Activated CD8-positive, alpha-beta memory T cell treated with anti-CD3 and anti-CD28 coated beads for 36 hours (primary cell): Measurements from ENCODE around the gene STUM. TPM values are rescaled to one million over a fixed set of nuclear protein-coding genes. Genes with fewer than 3 reads are reported as not detected.

Experiments
- CTCF ChIA-PET: fragments of 350-600 bp; sonication (Branson Sonifier 250); formaldehyde crosslinking; loops from one replicate; lab custom pipeline; 2021; ENCODE audit warnings: antibody characterized with exemption; lab: Charles Lee
- POLR2A ChIA-PET: fragments of 350-600 bp; sonication (Branson Sonifier 250); formaldehyde crosslinking; loops from one replicate; lab custom pipeline; 2021; ENCODE audit warnings: antibody characterized with exemption; lab: Charles Lee
- total RNA-seq, 2 experiments: library from RNA; stranded (reverse); gene quantifications; one replicate each; pipeline ENCODE4 v1.2.3, GENCODE V29; 2021

The STUM gene
- total RNA-seq, 2 experiments from 2014 or later: not detected

GRCh38 chr1:226639631-226640061 is 91.1 kb downstream of the STUM start:
- CTCF ChIA-PET: interaction anchor here (1.9 kb wide), 1 partner anchor 48 kb away, joined by 4 read pairs; no protein-coding TSS in a partner anchor
- POLR2A ChIA-PET: no interaction called here

DNA sequence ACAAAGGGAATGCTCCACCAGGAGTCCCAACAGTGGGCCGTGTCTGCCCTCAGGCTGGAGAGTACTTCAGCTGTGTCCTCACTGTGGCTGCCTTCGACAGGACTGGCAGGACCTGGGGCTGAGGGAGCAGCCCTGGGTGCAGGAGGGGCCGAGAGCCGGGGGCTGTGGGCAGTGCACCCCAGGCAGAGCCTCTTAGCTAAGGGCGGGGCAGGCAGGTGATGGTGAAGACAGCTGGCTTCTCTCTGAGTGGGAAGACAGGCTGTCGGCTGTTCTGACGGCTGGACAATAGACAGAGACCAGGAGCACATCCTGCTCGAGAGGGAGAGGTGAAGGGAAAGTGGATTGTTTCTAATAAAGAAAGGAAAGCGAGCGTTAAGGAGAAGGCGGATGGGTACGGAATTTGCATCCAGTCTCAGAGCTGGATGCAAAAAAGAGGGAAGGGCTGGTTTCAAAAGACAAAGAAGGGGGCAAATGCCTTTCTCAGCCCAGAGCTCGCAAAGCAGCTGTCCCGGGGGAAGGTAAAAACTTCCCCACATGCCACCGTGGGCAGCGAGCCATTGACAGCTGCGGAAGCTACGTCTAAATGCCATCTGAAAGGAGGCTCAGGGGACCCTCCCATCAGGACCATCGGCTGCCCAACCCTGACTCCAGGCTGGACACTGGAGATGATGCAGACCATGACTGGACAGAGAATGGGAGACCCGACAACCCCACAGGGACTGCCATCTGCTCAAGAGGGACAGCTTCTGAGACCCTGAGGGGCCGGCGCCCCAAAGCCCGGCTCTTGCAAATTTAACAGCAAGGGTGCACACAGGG is 92.0 kb downstream of the STUM start:
- ChIA-PET POLR2A (interaction anchor here (0.6 kb wide), 1 partner anchor 130 kb away, joined by 4 read pairs; no protein-coding TSS in a partner anchor), CTCF (interaction anchor here (1.0 to 1.9 kb wide), 2 partner anchors 10 to 47 kb away, joined by 3 to 4 read pairs; no protein-coding TSS in a partner anchor)

DNA sequence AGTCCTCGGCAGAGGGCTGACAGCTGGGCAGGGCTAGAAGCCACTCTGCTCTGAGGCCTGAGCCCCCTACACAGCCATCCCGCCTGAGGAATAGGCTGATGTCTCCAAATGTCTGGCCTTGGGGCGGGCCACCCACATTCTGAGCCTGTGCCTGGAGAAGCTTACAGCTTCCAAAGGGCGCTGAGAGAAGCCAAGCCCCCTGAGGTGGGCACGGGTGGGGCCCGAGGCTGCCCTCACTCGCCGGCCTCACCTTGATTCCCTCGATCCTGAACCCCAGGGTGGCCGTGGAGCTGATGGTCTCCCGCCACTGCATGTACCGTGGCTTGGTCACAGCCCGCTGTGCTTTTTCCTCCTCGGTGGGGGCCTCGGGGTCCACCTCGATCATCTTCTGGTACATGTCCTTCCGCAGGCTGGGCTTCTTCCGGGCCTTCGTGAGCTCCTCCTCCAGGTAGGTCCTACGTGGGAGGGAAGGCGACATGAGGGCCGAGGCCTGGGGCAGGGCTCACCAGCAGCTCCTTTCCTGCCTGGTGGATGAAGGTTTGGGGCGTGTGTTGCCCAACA is 93.2 kb downstream of the STUM start:
- ChIA-PET CTCF (interaction anchor here (1.0 to 3.8 kb wide), 4 partner anchors 9 to 186 kb away, joined by 3 to 30 read pairs (median 8); no protein-coding TSS in a partner anchor), POLR2A (no interaction called here)

GRCh38 chr1:226642421-226642820 is 93.9 kb downstream of the STUM start:
- CTCF ChIA-PET: interaction anchor here (0.8 to 3.8 kb wide), 8 partner anchors 9 to 185 kb away, joined by 3 to 30 read pairs (median 4); no protein-coding TSS in a partner anchor
- POLR2A ChIA-PET: interaction anchor here (0.9 to 2.4 kb wide), 4 partner anchors 10 to 186 kb away, joined by 3 to 14 read pairs (median 6); no protein-coding TSS in a partner anchor

- CTCF ChIA-PET: interaction anchor here (0.5 to 3.8 kb wide), 11 partner anchors 10 to 205 kb away, joined by 3 to 30 read pairs (median 5); no protein-coding TSS in a partner anchor
- POLR2A ChIA-PET: interaction anchor here (0.9 to 2.4 kb wide), 4 partner anchors 9 to 185 kb away, joined by 3 to 14 read pairs (median 6); no protein-coding TSS in a partner anchor
These were observed 94.6 kb downstream of the STUM start for GRCh38 chr1:226643177-226643576.

- ChIA-PET POLR2A (interaction anchor here (0.6 to 2.4 kb wide), 5 partner anchors 9 to 184 kb away, joined by 3 to 14 read pairs (median 5); no protein-coding TSS in a partner anchor), CTCF (interaction anchor here (0.5 to 3.8 kb wide), 15 partner anchors 11 to 224 kb away, joined by 3 to 30 read pairs (median 4); partner anchors contain the start of gene ITPKB)
These were observed 95.3 kb downstream of the STUM start for GRCh38 chr1:226643611-226644540.

DNA sequence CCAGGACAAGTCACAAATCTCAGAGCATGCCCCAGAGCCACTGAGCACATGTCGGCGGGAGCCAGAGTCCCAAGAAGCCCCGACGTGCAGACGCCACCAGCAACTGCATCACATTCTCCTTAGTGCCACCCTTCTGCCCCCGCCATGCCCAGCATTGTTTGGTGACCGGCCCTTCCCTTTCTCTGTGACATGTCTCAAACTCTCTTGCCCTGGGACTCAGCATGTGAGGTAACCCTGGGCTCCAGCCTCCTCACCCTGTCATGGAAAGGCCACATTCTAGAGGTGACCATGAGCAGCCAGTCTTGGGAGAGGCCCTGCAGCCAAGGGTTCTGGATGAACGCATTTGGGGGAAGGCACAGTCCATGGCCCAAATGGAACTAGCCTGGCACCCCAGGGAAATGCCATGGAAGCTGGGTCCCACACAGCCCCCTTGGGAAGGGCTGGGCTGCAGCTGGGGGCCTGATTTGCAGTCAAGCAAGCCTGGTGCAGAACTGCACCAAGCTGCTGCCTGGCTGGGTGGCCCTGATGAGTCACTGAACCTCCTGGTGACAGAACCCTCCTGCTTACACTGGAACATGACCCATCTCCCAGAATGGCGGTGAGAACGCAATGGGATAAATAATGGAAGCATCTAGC is 96.1 kb downstream of the STUM start:
- ChIA-PET POLR2A (interaction anchor here (0.6 to 2.4 kb wide), 3 partner anchors 8 to 92 kb away, joined by 3 to 14 read pairs (median 3); no protein-coding TSS in a partner anchor), CTCF (interaction anchor here (0.6 to 3.8 kb wide), 9 partner anchors 12 to 224 kb away, joined by 3 to 30 read pairs (median 5); partner anchors contain the start of gene ITPKB)

GRCh38 chr1:226645279-226645976 is 96.9 kb downstream of the STUM start:
- ChIA-PET CTCF (interaction anchor here (2.1 kb wide), 1 partner anchor 19 kb away, joined by 5 read pairs; no protein-coding TSS in a partner anchor), POLR2A (interaction anchor here (1.1 kb wide), 1 partner anchor 91 kb away, joined by 3 read pairs; no protein-coding TSS in a partner anchor)

DNA sequence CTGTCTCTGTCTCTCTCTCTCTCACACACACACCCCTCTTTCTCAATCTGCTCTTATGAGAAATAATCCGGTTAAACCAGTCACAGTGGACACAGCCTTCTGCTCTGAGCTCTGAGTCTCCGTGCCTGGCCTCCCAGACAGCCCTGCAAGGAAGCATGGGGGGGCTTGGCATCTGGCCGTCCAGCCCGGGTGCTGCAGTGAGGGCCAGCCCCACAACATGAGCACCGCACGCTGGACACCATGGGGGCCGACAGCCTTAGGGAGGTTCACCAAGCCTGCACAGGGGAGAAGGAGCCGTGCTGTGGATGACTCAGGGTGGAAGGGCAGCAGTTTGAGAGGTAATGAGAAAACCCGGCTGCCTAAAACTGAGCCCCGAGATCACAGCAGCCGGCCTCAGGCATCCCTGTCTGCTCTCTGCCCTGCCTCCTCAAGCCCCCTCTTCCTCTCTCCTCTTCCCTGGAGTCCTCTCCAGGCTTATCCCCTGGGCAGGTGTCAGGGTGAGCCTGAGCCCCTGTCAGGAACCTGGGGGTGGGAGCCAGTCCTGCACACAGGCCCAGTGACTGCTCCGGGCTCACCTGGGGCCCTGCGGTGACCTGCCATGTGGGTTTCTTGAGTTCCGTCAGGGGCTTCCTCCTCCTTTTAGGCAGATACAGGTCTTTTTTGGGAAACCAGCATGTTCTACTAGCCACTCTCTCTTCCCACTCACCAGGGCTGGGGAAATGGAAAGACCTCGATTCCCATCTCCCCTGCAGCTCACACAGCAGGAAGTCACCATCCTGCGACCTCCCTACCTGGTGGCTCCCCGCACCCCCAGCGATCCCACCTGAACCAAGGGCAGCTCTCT is 97.7 kb downstream of the STUM start:
- CTCF ChIA-PET: no interaction called here
- POLR2A ChIA-PET: interaction anchor here (1.1 kb wide), 1 partner anchor 90 kb away, joined by 3 read pairs; no protein-coding TSS in a partner anchor

GRCh38 chr1:226646870-226647449 is 98.4 kb downstream of the STUM start:
- POLR2A ChIA-PET: no interaction called here
- CTCF ChIA-PET: no interaction called here

DNA sequence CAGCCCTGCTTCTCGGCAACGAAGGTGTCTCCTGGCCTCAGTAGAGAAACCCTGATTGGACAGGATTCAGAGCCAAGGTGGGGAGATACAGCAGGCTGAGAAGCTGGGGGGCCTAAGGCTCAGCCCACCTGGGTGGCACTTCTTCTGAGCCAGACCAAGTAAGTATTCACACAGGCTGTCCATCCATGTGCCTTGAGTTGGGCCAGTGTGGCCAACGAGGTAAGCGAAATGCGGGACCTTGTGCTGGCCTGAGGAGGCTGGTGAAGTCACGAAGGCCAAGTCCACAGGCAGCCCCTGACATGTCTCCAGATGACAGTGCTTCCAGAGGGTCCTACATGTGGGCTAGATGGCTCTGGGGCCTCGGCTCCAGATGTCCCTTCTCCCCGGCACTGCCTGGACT is 99.2 kb downstream of the STUM start:
- POLR2A ChIA-PET: no interaction called here
- CTCF ChIA-PET: interaction anchor here (1.1 to 1.8 kb wide), 2 partner anchors 21 to 215 kb away, joined by 3 to 5 read pairs; no protein-coding TSS in a partner anchor

- ChIA-PET CTCF (interaction anchor here (1.1 to 1.8 kb wide), 4 partner anchors 22 to 214 kb away, joined by 3 to 5 read pairs (median 4); no protein-coding TSS in a partner anchor), POLR2A (no interaction called here)
These were observed 99.9 kb downstream of the STUM start for GRCh38 chr1:226648421-226648820.

DNA sequence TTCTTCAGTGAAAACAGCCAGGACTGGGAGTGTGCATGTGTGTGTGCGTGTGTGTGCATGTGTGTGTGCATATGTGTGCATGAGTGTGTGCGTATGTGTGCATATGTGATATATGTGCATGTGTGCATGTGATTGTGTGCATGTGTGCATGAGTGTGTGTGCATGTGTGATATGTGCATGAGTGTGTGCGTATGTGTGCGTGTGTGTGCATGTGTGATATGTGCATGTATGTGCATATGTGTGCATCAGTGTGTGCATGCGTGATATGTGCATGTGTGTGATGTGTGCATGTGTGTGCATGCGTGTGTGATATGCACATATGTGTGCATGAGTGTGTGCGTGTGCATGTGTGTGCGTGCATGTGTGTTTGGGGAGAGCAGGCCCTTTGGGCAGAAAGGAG is 100.7 kb downstream of the STUM start:
- ChIA-PET CTCF (interaction anchor here (1.0 to 1.8 kb wide), 6 partner anchors 16 to 88 kb away, joined by 3 to 5 read pairs (median 4); no protein-coding TSS in a partner anchor), POLR2A (no interaction called here)

GRCh38 chr1:226649780-226650179 is 101.2 kb downstream of the STUM start:
- ChIA-PET POLR2A (no interaction called here), CTCF (interaction anchor here (1.0 to 1.6 kb wide), 5 partner anchors 16 to 38 kb away, joined by 4 read pairs; no protein-coding TSS in a partner anchor)

GRCh38 chr1:226650236-226650841 is 101.8 kb downstream of the STUM start:
- ChIA-PET CTCF (interaction anchor here (0.6 to 1.6 kb wide), 7 partner anchors 9 to 230 kb away, joined by 3 to 4 read pairs (median 4); no protein-coding TSS in a partner anchor), POLR2A (no interaction called here)
